GM19452 (cell line): ENCODE results near the gene CACNA1C.

Experiments used
- ATAC-seq: cut with Tn5 transposase; IDR thresholded peaks from one replicate; pipeline ENCODE4 v1.9.1; 2021; ENCODE audit not compliant: unreplicated experiment

Gene CACNA1C

DNA sequence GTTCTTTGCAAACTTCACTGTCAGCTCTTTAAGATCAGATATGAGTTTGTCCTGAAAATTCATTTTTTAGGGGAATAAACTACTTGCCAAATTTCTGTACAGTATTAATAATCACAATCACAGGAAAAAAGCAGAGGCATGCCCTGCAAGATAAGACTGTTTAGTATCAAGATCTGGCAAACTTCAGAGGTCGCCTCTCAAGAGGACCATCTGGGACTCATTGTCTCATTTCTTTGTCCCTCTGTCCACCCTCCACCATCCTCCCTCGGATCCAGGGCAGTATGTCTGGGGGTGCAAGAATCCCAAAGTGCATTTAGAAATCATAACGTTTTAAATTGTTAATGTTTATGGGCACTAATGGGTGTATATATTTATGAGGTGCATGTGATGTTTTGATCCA, 509.6 kb downstream of the CACNA1C start:
- ATAC-seq = no peak

GRCh38 chr12:2563709-2564108, 510.9 kb downstream of the CACNA1C start:
- ATAC-seq = no peak

DNA sequence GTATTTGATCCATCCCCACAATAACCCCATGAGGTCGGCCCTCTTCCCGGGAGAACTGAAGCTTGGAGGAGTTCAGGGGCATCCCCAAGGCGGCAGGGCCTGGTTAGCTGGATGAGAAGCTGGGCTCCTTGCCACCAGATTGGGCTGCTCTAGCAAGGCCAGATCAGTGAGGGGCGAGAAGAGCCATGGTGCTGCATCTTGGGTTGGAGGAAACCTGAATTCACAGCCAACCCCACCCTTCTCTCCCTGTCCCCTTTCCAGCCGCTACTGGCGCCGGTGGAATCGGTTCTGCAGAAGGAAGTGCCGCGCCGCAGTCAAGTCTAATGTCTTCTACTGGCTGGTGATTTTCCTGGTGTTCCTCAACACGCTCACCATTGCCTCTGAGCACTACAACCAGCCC, 513.4 kb downstream of the CACNA1C start:
- ATAC-seq = no peak

GRCh38 chr12:2567711-2568110, 514.9 kb downstream of the CACNA1C start:
- ATAC-seq = no peak

DNA sequence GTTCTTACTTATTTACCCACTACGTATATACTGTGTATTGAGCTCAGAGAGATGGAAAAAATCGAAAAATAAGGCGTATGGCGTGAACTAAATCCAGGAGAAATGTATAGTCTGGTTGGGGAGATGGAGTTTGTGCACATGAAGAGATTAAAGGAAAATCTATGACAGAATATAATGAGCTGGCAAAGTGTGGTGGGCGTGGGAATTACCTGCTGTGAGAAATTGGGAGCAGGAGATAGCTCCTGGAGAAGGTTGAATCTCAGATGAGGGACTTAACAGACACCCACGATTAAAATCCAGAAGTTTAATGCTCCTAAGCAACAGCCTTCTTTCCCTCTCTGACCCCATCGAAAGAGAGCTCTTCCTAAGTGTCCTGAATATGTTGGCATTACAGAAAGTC, 517.8 kb downstream of the CACNA1C start:
- no peak for ATAC-seq

GRCh38 chr12:2574355-2574935, 521.7 kb downstream of the CACNA1C start:
- no peak for ATAC-seq

DNA sequence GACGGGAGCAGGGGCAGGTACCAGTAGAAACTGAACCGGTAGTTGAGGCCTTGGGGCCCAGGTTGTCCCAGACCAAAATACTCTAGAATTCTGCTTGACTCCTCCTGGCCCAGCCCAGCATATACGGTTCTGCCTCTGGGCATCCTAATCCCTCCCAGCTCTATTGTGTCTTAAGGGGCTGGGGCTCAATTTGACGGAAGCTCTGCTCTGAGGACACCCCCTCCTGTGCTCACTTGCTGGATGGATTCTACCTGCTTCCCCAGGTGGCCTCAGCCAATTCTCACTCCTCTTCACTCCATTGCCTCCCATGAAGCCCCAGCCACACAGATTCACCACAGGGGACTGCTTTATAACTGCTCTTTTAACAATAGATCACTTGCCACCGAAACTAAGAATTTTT, 522.5 kb downstream of the CACNA1C start:
- no peak for ATAC-seq

DNA sequence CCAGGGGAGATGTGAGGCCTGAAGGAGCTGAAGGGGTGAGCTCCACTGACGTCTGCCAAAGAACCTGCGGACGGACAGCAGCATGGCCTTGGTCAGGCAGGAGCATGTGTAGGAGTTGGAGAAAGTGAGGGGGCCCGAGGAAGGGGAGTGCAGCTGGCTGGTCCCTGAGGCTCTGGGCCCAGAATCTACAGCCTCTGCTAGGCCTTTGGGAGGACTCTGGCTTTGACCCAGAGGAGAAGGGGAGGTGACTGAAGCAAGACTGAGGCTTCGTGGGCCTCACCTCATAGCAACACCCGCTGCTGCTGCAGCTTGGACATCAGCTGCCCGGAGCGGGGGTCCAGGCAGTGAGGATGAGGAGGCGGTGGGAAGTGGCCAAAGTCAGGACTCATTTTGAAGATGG, 525.4 kb downstream of the CACNA1C start:
- ATAC-seq = no peak

- ATAC-seq = no peak
Measured at GRCh38 chr12:2578772-2579171, 526.0 kb downstream of the CACNA1C start.

GRCh38 chr12:2580821-2581220, 528.0 kb downstream of the CACNA1C start:
- no peak for ATAC-seq

- ATAC-seq = no peak
Measured at GRCh38 chr12:2581293-2582045, 528.7 kb downstream of the CACNA1C start.

DNA sequence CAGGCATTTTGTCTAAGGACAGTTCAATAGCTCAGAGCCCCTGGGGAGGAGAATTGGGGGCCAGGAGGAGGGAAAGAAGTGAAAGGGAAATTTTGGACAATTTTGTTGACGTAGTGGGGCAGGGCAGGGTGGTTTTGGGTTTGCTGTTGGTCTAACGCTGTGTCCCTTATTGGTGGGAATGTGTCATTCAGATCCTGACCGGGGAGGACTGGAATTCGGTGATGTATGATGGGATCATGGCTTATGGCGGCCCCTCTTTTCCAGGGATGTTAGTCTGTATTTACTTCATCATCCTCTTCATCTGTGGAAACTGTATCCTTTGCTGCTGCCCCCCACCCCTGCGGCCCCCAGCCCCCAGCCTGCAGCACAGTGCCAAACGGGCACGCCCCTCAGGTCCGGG, 529.8 kb downstream of the CACNA1C start:
- no peak for ATAC-seq

GRCh38 chr12:2583091-2583497, 530.3 kb downstream of the CACNA1C start:
- no peak for ATAC-seq

- ATAC-seq = no peak
Measured at GRCh38 chr12:2583642-2584401, 531.0 kb downstream of the CACNA1C start.

GRCh38 chr12:2586156-2587038, 533.6 kb downstream of the CACNA1C start:
- ATAC-seq = no peak

DNA sequence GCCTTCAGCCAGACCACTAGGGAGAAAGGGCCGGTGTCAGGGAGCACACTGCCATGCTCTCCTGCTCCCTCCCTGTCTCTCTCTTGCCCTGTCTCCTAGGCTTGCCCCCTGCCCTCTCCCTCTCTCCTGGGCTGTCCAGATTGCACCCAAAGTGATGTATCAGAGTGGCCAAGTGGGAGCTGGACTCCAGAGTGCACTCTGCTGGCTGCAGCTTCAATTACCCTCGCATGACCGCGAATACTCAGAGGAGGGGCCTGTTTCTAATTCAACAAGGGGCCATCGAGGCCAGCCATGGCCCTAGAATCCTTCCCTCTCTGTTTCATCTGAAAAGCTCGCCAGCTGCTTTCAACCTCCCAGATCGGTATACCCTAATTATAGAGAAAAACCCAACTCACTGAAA, 535.6 kb downstream of the CACNA1C start:
- no peak for ATAC-seq

DNA sequence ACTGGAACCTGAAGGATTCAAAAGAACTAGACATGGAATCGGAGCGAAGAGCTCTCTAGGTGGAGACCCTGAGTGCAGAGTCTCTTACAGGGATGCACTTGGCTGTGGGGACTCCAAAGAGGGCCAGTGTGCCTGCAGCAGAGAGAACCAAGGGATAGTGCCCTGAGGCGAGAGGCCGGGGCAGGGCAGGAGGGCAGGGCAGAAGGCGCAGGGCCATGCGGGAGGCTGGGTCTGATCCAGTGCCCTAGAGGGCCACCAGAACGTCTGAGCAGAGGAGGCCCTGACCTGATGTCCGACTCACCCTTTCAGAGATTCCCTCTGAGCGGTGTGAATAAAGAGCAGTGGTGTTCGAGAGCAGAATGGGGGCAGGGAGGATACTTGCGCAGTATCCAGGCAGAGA, 536.6 kb downstream of the CACNA1C start:
- ATAC-seq = no peak

GRCh38 chr12:2593045-2593444, 540.3 kb downstream of the CACNA1C start:
- ATAC-seq = no peak

GRCh38 chr12:2596441-2596840, 543.7 kb downstream of the CACNA1C start:
- no peak for ATAC-seq

DNA sequence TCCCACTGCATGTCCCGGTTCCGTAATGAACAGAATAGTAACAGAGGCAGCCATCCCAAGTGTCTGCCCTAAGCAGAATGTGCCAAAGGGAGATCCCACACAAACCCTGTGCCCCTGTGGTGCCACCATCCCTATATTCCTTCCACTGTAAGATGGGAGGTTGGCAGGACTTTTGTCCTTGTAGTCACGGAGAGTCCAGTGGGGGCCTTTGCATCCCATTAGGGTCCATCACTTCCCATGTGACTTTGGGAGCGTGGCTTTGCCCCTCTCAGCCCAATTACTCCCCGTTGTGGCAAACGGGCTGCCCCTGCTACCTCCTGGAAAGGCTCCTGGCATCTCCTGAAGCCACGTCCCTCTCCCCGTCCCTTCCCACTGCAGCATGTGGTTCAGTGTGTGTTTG, 552.5 kb downstream of the CACNA1C start:
- ATAC-seq = no peak
